Esophagus squamous epithelium (tissue), 4 donors: ENCODE data around the gene INPP5D.
A peak's percentile ranks its signal among the peaks of the same experiment; 100 is the strongest.

Source experiments
- POLR2A ChIP-seq, 4 donors: fragments of 450-650 bp; IDR thresholded peaks; one replicate each; pipeline ENCODE4 v1.6.1; 2017; ENCODE audit warnings: antibody characterized with exemption in 4 of 4, mild to moderate bottlenecking in 4 of 4, moderate library complexity in 3 of 4
- TF ChIP-seq, protein P1 (sequence below), 6 experiments: fragments of 450-650 bp in 4 of 6; fragments of 200-600 bp in 2 of 6; sonication (generic) in 2 of 6; IDR thresholded peaks; one replicate each; pipeline ENCODE4 v1.5.1; 2016 to 2019; ENCODE audit warnings: antibody characterized with exemption in 6 of 6, mild to moderate bottlenecking in 4 of 6, moderate library complexity in 4 of 6

DNA sequence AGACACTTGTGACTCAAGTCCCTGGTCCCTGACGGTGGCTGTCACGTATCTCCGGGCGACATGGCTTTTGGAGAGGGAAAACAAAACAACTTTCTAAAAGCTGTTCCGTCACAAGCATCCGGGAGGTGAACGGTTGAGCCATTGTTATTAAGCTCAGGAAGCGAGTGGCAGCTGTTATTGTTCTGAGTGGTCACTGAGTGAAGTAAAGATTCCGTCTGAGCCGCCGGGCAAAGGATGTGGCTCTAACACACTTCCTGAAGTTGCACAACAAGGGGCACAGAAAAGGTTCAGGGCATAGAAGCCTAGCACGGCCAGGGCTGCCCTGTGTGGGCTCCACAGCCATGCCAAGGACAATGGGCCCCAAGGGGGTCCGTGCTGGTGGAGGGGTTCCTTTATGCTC lies 24.3 kb downstream of the INPP5D start:
- TF ChIP-seq, protein P1, sequence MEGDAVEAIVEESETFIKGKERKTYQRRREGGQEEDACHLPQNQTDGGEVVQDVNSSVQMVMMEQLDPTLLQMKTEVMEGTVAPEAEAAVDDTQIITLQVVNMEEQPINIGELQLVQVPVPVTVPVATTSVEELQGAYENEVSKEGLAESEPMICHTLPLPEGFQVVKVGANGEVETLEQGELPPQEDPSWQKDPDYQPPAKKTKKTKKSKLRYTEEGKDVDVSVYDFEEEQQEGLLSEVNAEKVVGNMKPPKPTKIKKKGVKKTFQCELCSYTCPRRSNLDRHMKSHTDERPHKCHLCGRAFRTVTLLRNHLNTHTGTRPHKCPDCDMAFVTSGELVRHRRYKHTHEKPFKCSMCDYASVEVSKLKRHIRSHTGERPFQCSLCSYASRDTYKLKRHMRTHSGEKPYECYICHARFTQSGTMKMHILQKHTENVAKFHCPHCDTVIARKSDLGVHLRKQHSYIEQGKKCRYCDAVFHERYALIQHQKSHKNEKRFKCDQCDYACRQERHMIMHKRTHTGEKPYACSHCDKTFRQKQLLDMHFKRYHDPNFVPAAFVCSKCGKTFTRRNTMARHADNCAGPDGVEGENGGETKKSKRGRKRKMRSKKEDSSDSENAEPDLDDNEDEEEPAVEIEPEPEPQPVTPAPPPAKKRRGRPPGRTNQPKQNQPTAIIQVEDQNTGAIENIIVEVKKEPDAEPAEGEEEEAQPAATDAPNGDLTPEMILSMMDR (IDR thresholded peaks at IDR 0.05), result no peak
- peak in 1 of 4 donors; percentile 41 for TF ChIP-seq POLR2A (IDR thresholded peaks at IDR 0.05)
